Measurements from ENCODE around the gene ZKSCAN5.
A peak's percentile ranks its signal among the peaks of the same experiment; 100 is the strongest.
"Not testable (repeated sequence)": the region's sequence is repeated elsewhere in the genome, so short reads cannot be mapped to it uniquely, and the experiment has no call there.

The ZKSCAN5 gene

DNA sequence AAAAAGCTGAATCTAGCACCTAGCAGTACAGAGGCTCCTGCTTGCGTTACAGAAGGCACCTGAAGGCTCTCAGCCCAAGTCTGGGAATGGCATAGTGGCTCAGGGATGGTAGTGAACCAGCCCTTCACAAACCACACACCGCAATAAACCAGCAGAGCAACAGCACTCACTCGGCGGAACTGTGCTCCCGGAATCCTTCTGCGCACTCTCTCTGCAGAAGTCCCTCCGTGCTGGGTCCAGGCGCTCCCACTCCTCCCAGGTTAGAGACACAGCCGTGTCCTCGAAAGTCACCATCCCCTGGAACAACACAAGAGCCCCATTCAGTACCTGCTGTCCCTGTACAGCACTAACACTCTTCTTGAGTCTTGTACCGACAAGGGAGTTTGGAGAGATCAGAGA lies 5.9 kb upstream of the ZKSCAN5 start:
- no peak for DNase-seq

DNA sequence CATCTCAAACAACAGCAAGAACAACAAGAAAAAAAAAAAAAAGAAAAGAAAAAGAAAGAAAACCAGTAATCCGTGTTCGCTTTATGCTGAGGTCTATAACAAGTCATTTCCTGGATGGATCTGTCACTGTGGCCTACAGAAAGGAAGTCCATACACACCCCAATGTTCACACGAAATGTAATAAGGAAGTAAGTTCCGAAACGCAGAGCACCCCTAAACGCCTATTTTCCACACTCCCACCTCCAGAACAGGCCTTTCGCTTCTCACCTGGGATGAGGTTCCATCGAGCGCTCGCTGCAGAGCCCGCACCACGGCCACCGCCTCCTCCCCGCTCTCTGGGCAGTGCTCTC lies 5.1 kb upstream of the ZKSCAN5 start:
- no peak for DNase-seq

DNA sequence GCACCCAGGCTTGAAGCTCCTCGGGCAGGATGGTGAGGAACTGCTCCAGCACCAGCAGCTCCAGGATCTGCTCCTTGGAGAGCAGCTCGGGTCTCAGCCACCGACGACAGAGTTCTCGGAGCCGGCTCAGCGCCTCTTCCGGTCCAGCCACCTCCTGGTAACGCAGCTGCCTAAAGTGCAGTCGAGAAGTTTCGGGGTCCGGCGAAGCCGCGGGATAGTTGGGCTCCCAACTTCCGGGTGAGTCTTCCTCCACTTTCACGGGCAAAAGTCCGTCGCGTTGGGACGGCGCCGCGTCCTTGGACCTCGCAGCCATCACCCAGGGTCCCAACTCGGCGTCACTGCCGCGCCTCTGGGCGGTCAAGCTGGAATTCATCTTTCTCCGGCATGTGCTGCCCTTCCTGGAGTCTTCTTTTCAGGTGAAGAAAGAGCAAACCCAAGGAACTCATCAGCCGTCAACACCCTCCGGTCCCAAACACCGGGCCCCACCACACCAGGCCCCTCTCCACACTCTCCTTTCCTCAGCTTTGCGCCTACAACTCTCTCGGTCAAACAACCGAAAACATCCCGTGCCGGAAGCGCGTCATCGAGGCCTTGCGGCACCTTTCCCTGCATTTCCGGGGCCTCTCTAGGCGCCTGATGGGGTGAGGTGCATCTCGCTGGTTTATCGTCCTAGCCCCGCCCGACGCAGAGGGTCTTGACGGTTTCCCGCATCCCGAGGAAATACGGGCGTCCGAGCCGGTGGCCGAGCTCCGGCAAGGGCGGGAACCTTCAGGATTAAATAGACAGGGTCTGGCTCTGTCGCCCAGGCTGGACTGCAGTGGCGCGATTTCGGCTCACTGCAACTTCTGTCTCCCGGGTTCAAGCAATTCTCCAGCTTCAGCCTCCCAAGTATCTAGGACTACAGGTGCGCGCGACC lies 4.5 kb upstream of the ZKSCAN5 start, which contains the start of gene ZNF394:
TSS of gene ZNF394 (minus strand) at position 561 of the 916 bp plus-strand sequence. CDS start at position 373, 188 bp downstream.
- peak; percentile 92 for DNase-seq

DNA sequence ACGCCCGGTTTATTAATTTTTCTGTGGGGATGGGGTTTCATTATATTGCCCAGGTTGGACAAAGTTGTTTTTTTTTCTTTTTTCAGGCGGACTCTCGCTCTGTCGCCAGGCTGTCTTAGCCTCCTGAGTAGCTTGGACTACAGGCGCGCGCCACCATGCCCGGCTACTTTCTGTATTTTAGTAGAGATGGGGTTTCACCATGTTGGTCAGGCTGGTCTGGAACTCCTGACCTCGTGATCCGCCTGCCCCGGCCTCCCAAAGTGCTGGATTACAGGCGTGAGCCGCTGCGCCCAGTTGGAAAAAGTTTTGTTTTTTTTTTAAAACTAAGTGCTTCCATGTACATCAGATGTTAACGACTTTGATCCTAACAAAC lies 3.8 kb upstream of the ZKSCAN5 start:
- no peak for DNase-seq

DNA sequence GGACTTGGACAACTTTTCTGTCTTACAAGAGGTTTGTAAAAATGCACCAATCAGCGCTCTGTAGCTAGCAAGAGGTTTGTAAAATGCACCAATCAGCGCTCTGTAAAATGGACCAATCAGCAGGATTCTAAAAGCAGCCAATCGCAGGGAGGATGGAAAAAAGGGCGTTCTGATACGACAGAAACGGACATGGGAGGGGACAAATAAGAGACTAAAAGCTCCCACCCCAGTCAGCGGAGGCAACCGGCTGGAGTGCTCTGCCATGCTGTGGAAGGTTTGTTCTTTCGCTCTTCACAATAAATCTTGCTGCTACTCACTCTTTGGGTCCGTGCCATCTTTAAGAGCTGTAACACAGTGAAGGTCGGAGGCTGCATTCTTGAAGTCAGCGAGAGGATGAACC lies 3.2 kb upstream of the ZKSCAN5 start:
- not testable (repeated sequence) for DNase-seq

DNA sequence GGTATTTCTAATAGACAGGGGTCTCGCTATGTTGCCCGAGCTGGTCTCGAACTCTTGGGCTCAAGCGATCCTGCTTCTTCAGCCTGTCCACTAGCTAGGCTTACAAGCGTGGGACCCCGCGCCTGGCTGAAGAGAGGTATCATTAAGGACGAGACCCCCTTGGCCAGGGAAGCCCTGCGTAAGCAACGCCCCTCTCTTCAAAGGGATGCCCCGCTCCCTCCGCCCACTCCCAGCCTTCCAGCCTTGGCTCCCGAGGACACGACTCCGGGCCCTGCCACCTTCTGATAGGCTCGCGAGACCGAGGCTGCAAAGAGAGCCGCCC lies 220 bp upstream of the ZKSCAN5 start:
- DNase-seq: no peak

DNA sequence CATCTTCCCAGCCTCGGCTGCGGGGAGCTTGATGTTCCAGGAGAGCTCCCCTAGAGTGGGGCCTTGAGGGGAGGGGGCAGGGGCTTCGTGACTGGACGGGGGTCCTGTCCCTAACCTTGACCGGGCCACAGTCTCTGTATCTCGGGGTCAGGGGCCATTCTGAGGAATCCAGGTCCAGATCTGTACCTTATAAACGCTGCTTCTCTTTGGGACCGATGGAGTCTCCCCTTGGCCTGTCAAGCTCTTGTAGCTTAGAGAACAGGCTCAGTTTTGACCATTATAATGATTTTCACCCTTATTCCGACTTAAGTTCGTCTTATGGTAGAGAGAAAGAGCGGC lies 831 bp downstream of the ZKSCAN5 start:
- DNase-seq: no peak

DNA sequence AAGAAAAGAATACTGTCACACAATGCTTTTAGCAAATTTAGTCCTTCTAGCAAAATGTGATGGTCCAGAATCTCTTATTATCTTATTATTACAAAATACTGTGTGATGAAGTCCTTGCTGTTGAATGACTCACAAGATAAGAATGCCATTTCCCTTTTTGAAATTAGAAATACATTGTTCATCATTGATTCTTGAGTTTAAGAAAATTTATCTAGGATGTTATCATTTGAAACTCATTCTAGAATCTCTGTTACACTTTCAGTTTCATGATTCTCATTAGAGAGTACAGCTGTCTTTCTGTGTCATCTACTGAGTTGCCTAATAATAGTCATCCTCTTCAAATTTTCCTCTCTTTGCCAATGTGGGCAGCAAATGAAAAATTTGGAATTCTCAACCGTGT lies 9.6 kb downstream of the ZKSCAN5 start:
- no peak for DNase-seq

DNA sequence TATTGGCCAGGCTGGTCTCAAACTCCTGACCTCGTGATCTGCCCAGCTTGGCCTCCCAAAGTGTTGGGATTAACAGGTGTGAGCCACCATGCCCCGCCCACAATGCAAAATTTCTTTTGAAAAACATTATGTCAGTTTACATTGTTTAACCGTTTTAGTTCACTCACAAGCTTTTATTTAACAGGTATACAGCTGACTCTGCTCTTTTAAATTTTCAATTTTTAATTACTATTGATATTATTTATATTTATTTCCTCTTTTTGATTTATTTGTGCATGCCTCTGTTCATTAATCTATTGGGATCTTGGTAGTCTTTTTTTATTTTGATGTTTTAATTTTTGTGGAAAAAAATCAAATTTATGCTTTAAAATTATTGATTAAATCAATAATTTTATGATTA lies 16.9 kb downstream of the ZKSCAN5 start:
- DNase-seq: no peak

DNA sequence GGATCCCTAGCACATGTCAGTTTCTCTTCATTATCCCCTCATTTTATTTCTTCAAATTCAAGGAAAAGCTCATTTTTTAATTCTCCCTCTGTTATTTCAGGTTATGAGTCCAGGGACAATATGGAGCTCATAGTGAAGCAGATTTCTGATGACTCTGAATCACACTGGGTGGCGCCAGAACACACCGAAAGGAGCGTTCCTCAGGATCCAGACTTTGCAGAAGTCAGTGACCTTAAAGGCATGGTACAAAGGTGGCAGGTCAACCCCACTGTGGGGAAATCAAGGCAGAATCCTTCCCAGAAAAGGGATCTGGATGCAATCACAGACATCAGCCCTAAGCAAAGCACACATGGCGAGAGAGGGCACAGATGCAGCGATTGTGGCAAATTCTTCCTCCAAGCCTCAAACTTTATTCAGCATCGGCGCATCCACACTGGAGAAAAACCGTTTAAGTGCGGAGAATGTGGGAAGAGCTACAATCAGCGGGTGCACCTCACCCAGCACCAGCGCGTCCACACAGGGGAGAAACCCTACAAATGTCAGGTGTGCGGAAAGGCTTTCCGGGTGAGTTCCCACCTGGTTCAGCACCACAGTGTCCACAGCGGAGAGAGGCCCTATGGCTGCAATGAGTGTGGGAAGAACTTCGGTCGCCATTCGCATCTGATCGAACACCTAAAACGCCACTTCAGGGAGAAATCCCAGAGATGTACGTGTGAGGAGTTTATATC lies 21.4 kb downstream of the ZKSCAN5 start:
- peak; percentile 18 for DNase-seq

DNA sequence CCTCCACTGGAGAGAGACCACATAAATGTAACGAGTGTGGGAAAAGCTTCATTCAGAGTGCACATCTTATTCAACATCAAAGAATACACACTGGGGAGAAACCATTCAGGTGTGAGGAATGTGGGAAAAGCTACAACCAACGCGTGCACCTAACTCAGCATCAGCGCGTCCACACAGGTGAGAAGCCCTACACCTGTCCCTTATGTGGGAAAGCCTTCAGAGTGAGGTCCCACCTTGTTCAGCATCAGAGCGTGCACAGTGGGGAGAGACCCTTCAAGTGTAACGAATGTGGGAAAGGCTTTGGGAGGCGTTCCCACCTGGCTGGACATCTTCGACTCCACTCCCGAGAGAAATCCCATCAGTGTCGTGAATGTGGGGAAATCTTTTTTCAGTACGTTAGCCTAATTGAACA lies 26.9 kb downstream of the ZKSCAN5 start:
- DNase-seq: no peak

DNA sequence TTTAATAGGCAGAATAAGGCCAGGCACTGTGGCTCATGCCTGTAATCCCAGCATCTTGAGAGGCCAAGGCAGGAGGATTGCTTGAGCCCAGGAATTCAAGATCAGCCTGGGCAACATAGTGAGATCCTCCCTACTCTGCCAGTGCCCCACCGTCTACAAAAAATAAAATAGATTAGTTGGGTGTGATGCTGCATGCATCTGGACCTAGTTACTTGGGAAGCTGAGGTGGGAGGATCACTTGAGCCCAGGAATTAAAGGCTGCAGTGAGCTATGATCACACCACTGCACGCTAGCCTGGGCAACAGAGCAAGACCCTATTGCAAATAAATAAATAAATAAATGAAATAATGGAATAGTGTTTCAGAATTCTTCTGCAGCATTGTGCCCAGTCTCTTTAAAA lies 31.2 kb downstream of the ZKSCAN5 start:
- DNase-seq: no peak

DNA sequence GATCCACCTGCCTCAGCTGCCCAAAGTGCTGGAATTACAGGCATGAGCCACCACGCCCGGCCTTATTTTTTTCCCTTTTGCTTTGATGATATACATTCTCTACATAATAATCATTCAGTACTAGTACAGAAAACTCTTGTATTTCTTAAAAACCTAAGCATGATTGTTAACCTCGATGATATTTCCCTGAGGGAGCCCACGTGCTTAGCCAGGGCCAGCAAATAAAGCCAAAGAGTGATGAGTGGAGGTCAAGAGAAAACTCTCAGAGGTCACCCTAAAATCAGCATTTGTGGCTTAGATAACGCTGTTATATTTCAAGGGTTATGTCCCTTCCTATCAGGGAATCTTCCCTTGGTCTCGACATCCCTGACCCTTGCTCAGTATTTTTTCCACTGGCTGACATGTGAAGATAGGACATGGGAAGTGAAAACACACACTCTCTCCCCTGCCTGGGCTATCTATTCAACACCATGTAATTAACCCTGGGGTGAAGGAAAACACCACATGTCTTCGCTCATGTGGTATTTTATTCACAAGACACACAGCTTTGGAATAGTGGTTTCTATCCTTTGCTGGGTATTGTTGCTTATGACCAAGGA lies 34.9 kb downstream of the ZKSCAN5 start:
- DNase-seq: no peak

DNA sequence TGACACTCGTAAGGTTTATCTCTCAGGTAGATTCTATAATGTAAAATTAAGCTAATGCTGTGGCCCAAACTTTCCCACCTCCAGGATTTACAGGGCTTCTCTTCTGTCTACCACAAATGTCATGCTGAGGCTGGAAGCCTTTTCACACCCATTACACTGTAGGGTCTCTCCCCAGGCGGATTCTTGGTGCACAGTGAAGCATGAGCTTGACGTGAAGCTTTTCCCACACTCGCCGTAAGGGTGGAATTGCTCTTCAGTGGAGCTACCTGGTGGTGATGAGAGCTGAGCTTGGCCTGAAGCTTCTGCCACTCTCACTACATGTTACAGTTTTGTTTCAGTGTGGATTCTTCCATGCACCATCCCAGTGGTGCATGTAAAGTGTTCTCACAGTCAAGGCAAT lies 36.1 kb downstream of the ZKSCAN5 start:
- DNase-seq: no peak

DNA sequence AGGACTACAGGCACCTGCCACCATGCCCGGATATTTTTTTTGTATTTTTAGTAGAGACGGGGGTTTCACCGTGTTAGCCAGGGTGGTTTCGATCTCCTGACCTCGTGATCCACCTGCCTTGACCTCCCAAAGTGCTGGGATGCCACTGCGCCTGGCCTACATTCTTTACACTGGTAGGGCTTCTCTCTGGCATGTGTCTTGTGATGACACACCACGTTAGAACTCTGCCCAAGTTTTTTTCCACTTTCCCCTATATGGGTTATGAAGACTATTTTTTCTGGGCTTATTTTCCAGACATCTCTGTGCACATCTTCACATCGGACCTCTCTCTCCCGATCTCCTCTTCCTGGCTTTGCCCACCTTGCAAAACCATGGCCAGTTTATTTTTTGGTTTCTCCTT lies 36.8 kb downstream of the ZKSCAN5 start:
- DNase-seq: no peak

DNA sequence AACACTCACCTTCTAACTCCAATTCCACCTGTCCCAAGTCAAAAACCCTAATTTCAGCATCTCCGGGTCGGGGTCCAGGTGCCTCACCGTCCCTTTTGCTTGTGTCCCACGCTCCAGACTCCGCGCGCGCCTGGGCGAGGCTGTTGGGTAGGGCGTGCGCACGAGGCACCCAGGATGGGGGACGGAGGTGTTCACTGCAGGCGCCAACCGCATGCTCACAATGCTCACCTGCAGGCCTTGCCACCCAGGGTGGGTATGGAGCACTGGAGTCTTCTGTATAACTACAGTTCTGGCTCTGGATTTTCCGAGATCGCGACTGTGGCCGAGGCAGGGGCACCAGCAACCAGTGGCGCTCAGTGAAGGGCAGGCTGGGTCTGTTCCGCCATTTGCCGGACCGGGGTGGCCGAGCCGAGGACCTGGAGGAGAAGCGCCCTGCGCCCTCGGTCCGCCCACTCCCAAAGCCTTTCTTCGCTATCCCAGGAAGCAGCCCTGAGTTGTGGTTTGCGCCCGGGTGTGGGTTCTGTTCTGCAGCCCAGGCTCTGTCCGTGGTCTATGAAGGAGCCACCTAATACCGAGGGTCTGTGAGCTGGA lies 38.7 kb downstream of the ZKSCAN5 start:
- DNase-seq: no peak

DNA sequence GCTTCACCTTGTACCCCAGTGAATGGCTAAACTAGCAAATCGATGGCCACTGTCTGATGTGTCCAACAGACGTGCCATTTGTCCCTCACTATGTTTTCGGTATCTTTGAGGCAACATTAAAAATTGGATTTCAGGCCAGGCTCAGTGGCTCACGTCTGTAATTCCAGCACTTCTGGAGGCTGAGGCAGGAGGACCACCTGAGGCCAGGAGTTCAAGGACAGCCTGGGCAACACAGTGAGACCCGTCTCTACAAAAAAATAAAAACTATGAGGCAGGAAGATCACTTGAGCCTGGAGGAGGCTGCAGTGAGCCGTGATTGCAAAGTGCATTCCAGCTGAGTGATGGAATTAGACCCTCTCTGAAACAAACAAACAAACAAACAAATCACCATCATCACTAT lies 39.5 kb downstream of the ZKSCAN5 start:
- DNase-seq: no peak

DNA sequence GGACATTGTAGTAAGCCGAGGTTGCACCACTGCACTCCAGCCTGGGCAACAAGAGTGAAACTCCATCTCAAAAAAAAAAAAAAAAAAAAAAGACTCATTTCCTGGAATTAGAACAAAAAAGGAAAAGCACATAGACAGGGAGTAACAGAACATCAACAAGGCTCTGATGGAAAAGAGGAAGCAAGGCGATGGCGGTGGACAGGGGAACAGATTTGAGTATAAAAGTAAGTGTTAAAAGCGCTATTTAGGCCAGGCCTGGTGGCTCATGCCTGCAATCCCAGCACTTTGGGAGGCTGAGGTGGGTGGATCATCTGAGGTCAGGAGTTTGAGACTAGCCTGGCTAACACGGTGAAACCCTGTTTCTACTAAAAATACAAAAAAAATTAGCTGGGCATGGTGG lies 40.8 kb downstream of the ZKSCAN5 start:
- DNase-seq: not testable (repeated sequence)

DNA sequence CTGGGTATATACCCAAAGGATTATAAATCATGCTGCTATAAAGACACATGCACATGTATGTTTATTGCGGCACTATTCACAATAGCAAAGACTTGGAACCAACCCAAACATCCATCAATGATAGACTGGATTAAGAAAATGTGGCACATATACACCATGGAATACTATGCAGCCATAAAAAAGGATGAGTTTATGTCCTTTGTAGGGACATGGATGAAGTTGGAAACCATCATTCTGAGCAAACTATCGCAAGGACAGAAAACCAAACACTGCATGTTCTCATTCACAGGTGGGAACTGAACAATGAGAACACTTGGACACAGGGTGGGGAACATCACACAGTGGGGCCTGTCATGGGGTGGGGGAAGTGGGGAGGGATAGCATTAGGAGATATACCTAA lies 45.1 kb downstream of the ZKSCAN5 start:
- DNase-seq: not testable (repeated sequence)

DNA sequence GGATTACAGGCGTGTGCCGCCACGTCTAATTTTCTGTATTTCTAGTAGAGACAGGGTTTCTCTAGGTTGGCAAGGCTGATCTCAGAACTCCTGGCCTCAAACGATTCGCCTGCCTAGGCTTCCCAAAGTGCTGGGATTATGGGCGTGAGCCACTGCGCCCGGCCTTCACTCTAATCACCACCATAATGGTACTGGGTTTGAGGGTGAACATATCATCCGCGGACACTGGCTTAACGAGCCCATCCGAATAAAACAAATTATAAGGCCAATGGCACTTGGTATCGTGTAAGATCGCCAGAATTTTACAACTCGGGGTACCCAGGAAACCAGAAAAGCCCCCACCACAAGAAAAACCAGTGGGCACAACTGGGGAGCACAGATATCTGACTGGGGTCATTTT lies 46.9 kb downstream of the ZKSCAN5 start:
- no peak for DNase-seq

DNA sequence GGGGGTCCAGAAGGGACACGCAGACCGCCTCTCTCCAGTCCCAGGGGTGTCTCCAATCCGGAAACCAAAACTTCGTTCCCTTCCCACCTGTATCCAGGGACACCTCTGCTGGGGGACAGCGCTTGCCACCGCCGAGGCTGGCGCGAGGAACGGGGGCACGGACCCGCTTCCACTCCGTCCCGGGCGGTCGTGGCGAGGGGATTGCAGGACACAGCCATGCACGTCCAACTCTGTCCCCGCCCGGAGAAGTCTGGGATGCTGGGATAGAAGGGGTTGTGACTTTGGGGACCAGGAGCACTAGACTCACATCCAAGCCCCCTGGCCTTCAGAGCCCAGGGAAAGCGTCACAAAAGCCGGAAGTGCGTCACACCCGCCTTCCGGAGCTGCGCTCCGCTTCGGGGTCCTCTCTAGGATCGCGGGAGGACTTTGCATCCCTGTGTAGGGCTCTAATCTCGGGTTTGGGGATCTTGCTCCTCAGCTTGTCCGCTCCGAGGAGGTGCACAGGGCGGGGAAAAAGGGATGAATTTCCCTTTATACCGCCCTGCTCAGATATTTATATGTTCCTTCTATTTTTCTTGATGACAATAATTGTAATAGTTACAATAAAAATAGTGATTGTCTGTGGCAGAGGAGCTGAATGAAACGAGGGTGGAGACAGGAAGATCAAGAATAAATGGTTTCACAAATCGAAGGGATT lies 47.5 kb downstream of the ZKSCAN5 start, which contains the start of gene FAM200A:
TSS of gene FAM200A (minus strand) at position 348 of the 697 bp plus-strand sequence. CDS start 3,707 bp downstream, outside the sequence.
- peak; percentile 88 for DNase-seq

DNA sequence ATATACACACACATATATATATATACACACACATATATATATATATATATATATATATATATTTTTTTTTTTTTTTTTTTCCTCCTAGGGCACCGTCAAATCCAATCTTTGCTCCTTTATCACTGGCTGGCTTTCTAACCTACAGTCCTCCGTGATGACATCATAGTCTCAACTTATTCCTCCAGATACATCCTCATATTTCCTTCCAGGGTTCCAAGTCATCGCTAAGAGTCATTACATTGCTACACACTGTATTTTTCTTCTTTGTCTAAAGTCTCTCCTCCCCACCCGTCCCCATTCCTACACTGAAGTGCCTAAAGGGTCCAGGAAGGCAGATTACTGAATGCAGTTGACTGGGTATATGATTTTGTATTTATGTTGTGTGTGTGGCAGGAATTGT lies 48.6 kb downstream of the ZKSCAN5 start:
- DNase-seq: no peak

DNA sequence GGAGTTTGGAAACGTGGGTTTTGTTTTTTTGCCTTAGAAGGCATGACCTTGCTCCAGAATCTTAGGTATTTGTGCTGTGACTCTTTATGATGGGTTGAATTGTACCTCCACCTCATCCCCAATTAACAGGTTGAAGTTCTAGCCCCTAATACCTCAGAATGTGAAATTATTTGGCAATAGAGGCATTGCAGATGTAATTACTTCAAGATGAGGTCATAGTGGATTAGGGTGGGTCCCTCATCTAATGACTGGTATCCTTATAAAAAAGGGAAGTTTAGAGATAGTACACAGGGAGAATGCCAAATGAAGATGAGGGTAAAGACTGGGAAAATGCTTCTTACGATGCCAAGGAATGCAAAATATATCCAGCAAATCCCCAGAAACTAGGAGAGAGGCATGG lies 50.5 kb downstream of the ZKSCAN5 start:
- DNase-seq: no peak

All from stimulated activated CD4-positive, alpha-beta T cell treated with anti-CD3 and anti-CD28 coated beads, Interleukin-15, amount 100 ng/mL, for 24 hours (primary cell).